Measurements from ENCODE around the gene MAMDC2.

Gene MAMDC2, protein sequence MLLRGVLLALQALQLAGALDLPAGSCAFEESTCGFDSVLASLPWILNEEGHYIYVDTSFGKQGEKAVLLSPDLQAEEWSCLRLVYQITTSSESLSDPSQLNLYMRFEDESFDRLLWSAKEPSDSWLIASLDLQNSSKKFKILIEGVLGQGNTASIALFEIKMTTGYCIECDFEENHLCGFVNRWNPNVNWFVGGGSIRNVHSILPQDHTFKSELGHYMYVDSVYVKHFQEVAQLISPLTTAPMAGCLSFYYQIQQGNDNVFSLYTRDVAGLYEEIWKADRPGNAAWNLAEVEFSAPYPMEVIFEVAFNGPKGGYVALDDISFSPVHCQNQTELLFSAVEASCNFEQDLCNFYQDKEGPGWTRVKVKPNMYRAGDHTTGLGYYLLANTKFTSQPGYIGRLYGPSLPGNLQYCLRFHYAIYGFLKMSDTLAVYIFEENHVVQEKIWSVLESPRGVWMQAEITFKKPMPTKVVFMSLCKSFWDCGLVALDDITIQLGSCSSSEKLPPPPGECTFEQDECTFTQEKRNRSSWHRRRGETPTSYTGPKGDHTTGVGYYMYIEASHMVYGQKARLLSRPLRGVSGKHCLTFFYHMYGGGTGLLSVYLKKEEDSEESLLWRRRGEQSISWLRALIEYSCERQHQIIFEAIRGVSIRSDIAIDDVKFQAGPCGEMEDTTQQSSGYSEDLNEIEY

DNA sequence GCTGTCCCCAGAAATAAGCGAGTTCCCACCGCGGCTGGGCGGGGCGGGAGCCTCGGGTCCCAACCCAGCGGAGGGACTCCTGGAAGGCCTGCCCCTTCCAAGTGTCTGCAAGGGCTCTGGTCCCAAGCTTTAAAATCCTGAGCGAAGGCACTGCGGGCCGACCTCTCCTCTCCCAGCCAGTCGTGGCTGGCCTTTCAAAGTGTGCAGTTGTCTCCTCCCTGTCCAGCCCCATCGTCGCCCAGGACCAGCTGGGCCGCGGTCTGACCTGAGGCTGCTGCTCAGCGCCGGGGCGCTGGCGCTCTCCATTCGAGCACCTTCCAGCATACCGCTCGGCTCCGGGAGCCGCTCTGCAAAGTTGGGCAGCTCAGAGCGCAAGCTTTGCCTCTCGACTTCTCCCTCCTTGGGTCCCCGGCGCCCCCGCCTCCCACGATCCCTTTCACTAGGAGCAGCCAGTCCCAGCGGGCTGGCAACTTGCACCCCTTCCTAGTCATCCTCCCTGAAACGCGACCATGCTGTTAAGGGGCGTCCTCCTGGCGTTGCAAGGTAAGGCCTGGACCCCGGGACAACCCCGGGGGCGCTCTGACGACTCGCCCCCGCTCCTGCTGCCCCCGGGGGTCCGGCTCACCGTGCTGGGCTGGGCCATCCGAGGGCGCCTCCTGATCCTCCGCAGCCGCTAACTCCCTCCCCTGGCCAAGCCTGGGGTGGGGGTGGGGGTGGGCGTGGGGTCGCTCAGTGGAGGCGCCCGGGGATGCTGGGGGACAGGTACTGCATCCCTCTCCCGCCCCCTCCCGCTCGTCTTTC, at the start of gene MAMDC2:
TSS of gene MAMDC2 (plus strand) at position 160 of the 801 bp plus-strand sequence. CDS start at position 510, 350 bp downstream.
- no peak for DNase-seq

DNA sequence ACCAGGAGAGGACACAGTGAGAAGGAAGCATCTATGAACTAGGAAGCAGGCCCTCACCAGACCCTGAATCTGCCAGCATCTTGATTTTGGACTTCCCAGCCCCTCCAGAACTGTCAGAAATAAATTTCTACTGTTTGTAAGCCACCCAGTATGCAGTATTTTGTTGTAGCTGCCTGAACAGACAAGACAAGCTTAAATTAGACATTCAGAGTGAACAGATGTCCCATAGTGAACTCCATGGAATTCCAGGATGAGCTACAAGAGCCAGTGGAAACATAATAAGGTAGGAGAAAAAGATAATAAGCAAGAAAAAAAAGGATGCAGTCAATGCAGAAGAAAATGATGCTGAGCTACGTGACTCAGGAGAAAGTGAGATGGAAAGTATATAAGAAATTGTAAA, 47.8 kb upstream of the MAMDC2 start:
- DNase-seq: no peak

DNA sequence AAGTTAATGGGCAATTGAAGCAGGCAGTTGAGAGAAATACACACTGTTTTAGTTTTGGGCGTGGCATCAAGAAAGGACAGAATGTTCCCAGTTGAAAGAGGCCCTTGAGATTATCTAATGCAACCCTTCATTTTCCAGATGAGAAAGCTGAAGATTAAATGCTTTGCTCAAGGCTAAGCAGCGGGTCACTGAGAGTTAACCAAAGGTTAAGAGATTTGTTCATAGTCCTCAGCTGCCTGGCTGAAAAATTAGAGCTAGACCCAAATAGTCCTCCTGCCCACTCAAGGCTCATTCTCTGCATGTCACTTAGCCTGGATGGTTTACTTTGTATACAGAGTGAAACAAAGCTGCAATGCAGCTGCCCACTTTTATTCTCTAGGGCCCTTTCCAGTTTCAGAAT, 46.7 kb upstream of the MAMDC2 start:
- peak; percentile 90 for DNase-seq

DNA sequence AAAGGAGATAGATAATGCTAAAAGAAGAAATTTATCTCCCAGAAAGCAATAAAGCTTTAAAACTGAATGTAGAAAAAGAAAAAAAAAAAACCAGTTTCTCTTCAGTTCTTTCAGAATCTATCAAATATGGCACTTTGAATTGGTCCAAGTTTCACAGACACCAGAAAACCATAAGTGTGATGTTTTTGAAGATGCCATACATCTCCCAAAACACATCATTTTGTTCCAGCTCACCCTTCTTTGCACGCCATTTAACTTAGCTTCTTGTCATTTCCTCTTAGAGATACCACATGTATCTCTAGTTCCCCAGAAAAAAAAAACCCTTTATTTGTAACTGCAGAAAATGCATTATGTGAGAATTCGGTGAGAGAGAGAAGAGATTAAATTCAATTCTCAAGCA, 46.1 kb upstream of the MAMDC2 start:
- DNase-seq: peak; percentile 42

DNA sequence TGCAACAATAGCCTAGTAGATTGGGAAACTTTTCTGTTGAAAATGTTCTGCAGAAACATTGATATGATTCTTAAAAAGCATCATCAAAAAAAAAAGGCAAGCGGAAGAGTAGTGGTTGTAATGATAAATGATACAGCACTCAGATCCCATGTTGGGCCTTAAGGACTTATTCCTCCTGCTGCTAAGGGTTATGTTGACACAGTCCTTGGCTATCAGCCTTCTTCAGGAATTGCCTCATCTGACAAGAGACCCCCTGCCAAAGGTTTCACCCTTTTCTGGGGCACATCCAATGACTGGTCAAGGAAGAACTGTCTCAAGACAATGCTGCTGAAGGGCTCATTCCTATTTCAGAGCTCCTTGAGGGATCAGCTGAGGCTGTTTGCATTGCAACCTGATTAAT, 44.3 kb upstream of the MAMDC2 start:
- DNase-seq: no peak

DNA sequence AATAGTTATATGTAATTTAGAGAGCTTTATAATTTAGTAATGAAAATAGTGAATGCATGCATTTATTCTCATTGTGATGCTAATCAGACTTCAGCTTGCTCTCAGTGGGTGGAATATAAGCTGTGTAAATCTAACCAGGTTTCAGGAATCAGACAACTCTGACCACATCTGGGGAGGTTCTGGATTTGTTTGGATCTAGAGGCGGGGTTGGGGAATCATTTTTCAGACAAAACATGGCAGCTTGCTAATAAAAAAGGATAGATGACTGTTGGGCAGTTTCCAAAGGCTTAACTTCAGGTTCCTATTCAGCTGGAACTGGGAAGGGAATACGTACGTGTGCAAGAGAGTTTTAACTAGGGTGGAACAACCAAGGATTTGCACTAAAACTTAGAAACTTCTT, 43.2 kb upstream of the MAMDC2 start:
- no peak for DNase-seq

DNA sequence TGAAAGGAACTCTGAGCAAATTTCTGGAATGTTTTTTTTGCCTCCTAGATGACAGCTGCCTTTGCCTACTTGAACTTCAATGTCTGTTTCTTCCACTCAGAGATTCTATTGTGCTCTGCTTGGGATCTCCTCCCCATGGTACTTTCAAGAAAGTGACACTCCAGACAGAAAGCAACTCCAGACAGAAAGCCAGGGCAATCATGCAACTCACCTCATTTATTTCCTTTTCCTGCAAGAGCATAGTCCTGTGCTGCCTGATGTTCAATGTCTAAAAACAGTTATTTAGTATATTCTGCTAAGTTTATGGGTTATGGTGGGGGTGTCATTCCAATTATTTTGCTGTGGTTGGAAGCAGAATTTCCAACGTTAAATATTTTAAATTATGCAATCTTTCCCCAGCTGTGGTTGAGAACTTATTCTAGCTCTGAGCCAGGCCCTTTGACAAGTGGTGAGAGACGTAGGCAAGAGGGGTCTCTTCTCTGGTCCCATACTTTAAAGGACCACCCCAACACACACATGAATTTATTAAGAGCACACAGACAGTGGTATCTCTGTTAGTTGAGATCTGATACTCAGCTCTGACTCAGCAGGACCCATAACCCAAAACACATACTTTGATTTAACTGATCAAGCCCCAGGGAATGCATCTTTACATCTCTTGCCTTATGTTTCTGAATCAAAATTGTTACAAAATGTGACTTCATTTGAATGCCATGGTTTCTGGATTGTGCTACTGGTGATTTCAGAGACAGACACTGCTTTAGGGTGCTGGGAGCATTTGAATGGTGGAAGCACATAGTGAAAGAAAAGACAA, 39.5 kb upstream of the MAMDC2 start:
- DNase-seq: no peak

DNA sequence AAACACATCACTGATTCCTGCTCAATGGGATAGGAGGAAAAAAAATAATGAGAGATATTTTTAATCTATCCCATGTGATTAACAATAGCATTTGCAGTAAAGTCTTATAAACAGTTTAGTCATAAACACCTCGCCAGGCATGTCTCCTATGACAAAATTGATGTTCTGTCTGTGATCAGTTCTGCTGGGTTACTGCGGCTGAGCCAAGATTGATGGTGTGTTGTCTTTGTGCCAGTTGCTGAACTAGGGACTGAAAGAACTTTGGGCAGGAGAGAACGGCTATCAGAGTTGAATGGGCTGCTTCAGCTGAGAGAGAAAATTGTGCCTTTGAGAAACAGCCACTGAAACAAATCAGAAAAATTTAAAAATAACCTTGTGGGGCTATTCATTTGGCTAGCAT, 37.3 kb upstream of the MAMDC2 start:
- no peak for DNase-seq

DNA sequence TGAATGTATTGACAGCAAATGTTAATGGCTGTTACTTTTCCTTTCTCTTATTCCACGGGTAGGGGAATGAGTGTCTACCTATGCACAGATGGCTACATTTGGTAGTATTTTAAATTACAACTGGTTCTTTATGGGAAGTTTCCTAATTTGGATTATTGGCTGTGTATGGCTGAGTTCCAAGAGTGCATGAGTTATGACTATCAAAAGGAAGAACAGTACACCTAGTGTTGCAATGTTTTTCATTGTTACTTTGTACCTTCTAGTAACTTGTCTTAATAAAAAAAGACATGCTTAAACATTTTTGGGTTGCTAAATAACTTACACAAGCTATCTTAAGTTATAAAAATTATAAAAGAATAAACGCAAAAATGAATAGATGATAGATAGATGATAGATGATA, 35.8 kb upstream of the MAMDC2 start:
- no peak for DNase-seq

DNA sequence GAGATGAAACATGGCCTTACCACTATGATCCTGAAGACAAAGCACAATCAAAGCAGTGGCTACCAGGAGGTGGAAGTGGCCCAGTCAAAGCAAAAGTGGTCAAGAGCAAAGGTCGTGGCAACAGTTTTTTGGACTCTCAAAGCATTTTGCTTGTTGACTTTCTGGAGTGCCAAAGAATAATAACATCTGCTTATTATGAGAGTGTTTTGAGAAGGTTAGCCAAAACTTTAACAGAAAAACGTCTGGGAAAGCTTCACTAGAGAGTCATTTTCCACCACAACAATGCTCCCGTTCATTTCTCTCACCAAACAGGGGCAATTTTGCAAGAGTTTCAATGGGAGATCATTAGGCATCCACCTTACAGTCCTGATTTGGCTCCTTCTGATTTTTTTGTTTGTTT, 33.6 kb upstream of the MAMDC2 start:
- no peak for DNase-seq

DNA sequence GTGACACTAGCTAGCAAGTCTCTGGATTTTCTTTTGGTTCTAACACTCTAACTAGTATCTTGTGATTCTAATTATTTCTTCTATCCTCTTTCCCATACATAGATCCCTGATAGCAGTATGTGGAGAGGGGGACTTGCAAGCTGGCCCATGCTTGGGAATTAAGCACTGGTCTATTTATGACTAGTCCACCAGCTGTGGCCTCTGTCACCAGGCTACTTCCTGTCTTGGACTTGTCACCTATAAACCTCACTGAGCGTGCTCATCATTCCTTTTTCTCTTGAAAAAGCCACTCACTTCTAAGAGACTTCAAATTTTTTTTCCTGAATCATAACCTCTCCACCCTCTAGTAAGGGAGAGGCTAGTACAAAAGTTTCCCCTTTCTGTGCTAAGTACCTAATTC, 32.3 kb upstream of the MAMDC2 start:
- DNase-seq: no peak

DNA sequence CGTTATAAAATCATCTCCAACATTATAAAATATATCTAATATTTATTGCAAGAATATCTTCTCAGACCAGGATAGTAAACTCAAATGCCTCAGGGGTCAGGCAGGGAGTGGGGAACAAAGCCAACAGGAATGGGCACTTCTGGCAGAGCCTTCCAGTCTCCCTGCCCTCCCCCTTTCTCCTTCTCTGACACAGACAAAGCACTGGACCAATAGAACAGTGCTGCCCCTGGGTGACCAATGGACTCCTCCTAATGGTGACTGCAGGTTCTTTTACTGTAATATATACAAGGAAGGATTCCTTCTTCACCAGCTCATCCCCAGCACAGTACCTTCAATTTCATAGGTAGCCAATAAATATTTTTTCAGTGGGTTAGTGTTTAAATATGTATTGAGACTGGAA, 31.1 kb upstream of the MAMDC2 start:
- no peak for DNase-seq

DNA sequence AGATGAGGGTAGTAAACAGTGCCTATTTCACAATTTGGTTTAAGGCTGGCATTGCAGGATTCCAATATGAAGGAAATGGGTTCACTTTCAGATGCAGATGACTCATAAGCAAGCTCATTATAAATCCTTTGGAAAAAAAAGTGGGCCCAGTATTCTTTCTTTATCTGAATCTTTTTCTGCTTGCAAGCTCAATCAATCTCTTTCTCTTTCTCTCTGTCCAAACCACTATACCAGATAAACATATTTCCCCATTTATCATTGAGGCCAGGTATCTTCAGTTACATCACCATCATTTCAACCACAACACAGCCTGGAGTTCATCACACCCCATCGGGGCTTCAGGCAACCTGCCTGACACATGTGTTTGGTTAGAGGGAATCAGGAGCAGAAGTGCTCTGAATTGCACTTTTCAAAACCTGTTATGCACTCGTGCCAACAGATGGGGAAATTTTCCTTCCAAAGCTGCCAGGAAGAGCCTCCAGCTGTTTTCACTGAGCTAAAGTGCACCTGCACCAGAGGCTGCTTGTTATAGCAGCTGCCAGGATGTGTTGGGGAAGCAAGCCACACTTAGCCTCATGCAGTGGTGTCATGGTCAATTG, 30.0 kb upstream of the MAMDC2 start:
- no peak for DNase-seq

DNA sequence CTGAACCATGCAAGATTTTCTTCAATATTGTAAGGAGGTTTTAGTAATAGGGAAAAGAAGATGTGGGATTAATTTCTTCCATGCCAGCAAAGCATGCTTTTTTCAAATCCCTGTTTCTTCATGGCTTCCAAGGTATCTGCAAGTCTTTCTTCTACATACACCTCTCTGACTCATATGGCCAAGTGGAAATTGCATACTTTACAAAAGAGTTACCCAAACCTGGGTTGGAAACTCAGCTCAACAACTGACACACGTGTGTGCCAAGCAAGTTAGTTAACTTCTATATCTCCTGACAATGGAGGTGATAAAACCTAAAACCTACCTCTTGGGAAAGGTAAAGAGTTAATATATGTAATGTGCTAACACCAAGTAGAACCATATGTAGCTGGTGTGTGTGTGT, 28.5 kb upstream of the MAMDC2 start:
- DNase-seq: no peak

DNA sequence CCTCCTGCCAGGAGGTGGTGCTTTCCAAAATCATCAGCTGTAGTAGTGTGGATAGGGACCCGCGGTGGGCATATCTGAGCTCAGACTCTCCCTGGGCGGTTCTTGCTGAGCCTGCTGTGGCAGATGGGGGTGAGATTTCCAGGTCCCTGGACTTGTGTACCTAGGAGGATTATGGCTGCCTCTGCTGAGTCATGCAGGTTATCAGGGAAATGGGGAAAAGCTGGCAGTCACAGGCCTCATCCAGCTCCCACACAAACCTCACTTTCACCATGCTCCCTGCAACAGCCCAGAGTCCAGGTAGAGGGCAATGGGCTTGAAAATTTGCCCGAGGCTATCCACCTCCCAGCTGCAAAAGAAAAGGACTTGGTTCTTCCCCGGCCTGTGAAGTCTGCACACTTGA, 23.4 kb upstream of the MAMDC2 start:
- no peak for DNase-seq

DNA sequence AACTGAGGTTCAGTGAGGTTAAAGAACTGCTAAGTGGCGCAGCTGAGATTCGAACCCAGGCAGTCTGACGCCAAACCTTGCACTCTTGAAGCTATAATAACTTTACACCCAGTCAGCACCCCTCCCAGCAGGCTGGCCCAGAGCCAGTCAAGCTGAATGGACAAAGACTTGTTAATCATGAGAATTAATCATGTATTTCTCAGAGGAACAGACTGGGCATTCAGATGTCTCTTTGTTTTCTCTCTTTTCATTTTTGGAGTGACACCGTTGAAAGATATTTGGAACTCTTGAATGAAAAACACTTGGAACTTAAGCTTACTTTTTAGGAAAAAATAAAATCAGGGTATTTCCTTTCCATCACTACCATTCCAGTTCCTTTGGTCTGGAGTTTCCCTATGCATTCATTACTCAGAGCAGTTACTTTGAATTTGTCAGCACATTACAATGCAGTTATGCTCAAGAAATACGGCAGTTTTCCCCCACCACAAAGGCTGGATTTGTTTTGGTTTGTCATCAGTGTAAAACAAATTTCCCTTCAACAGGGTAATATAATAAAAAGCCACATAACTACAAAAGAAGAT, 22.6 kb upstream of the MAMDC2 start:
- no peak for DNase-seq

DNA sequence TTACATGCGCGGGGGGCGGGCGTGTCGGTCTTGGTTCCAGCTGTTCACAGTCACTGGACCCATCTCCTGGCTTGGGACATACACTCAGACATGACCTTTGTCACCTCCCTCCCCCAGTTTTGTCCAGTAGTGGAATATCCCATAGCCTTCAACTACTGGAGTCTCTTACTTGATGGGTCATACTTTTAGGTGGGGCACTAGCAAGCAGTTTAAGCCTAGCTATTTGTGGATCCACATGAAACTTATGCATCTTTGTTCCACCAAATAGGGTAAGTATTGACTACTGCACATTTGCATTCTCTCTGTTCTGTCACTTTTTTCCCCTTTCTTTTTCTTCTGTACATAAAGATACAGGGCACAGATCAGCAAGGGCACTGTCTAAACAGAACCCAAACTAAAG, 15.4 kb upstream of the MAMDC2 start:
- no peak for DNase-seq

DNA sequence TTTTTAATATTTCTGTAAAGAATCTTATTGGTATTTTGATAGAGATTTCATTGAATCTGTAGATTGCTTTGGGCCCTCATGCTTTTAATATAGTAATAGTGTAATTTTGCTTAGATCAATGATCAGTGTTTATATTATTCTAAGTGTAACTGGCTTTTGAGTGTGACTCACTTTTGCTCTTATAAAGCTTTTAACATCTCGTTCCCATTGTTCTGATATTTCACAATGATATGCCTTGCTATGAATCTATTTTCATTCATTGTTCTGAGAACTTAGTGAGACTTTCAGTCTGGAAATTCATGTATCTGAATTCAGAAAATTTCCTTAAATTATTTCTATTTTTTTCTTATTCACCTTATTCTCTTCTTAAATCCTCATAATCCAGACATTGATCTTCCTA, 13.5 kb upstream of the MAMDC2 start:
- no peak for DNase-seq

DNA sequence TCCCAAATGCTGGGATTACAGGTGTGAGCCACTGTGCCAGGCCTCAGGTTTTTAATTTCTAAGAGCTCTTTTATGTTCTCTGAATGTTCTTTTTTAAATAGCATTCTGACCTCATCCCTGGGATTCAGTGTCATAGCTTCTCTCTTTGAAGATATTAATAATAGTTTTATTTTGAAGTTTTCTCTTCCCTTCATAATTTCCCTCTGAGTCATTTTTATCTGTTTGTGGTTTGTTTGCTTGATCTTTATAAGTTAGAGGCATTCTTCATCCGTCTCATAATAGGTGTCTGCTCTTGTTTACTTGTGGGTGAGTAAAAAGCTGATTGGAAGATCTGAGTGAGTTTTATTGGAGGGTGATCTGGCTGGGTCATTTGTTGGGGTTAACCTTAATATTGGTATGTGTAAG, 12.5 kb upstream of the MAMDC2 start:
- DNase-seq: no peak

DNA sequence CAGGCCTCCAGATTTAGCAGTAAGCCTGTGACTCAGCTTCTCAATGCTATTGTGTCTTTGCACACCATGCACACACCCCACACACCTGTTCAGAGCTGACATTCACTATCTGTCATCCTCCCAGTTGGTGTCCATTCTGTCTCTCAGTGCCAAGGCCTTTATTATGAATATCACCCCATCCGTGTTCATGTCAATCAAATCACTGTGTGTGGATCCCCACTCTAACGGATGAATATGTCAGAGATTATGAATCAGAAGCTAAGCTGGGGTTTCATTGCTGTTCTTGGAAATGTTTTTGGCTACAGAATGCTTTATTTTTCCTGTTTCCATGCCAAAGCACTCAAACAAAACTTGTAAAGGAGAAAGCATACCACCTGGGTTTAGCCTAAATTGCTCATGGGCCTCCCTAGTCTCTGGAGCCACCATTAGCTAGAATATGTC, 9.4 kb upstream of the MAMDC2 start:
- DNase-seq: no peak

DNA sequence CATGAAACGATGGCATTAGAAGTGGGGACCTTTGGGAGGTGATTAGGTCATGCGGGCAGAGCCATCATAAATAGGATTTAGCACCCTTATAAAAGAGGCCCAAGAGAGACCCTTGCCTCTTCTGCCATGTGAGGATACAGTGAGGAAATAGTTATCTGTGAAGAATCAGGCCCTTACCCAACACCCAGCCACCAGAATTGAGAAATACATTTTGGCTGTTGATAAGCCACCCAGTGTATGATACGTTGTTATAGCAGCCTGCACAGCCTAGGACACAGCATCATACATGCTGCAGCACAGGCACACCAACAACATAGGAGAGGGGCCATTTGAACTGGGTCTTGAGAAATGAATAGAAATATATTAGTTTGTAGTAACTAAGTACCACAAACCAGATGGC, 8.0 kb upstream of the MAMDC2 start:
- no peak for DNase-seq

DNA sequence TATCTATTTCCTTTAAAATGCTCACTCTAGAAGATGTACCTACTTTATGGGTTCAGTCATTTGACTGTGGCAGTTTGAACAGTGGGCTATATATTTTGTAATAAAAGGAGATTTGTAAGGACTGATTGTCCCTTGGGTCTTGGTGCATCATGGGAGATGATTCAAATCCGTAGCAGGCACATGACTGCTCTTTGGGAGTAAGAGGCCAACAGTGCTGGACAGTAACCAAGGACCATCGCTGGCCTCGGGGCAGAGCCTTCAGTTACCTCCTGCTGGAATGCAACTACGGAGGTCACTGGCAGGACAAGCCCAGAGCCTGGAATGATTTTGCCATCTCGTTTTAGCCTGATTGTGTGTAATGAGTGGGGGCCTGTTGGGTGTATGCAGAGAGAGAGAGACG, 7.0 kb upstream of the MAMDC2 start:
- DNase-seq: no peak

All from NCI-H187 treated with DMSO at 0.1 percent for 48 hours (cell line).